Suppressor macrophage treated with lipopolysaccharide for 4 hours (primary cell): ENCODE results near the gene CPSF3.
A peak's percentile ranks its signal among the peaks of the same experiment; 100 is the strongest.
"Not testable (repeated sequence)": the region's sequence is repeated elsewhere in the genome, so short reads cannot be mapped to it uniquely, and the experiment has no call there.

Experiments used
- DNase-seq: peaks from one replicate; pipeline ENCODE4 v3.0.0-alpha.2; 2020

The CPSF3 gene

DNA sequence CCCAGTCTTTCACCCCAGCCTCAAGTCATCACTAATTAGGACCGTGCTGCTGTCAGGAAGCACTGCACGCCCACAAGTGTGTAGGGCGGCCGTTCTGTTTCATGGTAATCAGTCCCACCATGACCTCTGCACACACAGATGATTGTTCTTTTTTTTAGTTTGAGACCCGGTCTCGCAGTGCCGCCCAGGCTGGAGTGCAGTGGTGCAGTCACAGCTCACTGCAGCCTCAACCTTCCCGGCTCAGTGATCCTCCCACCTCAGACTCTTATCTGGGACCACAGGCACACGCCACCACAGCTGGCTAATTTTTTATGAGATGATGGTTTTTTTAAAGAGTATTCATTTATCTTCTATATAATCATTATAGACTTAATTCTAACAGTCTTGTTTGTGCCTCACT is 49.1 kb downstream of the CPSF3 start:
- DNase-seq, result no peak

DNA sequence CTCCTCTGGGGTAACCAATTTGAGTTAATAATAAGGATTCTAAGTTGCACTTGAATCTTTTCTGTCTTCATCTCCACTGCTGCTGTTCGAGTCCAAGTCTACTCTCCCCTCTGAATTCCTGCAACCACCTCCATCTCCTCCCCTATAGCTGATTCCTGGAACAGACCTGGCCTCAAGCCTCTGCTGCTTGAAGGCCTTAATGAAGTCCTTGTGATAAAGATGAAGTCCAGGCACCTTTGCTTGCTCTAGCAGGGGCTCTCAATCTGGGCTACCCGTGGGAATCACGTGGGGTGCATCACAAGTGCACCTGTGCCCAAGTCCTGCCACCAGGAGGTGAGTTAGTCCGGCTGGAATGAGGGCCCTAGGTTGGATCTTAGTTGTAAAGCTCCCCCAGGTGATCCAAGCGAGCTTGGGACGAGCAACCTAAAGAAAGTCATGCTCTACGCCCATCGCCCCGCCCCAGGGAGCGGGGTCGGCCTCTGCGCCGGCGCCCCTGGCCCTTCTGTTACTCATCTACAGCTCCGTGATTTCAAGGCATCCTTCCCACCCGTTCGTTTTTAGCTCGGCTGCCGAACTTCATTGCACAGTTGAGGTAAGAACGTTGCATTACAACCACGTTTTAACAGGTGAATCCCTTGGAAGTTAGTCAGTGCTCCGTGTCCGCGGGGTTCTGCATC is 50.0 kb downstream of the CPSF3 start:
- DNase-seq, result no peak

DNA sequence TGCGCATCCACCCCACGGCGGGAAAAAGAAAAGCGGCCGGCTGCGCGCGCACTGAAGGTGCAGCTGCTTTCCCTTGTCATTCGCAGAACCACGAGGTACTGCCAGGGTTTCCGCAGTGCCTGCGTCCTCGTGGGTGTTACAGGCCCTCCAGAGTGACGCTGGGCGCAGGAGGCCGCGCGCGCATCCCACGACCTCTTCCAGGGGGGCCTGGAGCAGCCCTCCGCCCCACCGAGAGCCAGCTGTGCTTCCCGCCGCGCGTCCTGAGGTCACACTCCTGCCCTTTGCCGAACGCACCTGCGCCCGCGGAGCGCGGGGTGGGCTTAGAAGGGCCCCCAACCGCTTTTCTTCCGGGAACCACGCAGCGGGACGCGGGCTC is 50.5 kb downstream of the CPSF3 start:
- peak; percentile 23 for DNase-seq

DNA sequence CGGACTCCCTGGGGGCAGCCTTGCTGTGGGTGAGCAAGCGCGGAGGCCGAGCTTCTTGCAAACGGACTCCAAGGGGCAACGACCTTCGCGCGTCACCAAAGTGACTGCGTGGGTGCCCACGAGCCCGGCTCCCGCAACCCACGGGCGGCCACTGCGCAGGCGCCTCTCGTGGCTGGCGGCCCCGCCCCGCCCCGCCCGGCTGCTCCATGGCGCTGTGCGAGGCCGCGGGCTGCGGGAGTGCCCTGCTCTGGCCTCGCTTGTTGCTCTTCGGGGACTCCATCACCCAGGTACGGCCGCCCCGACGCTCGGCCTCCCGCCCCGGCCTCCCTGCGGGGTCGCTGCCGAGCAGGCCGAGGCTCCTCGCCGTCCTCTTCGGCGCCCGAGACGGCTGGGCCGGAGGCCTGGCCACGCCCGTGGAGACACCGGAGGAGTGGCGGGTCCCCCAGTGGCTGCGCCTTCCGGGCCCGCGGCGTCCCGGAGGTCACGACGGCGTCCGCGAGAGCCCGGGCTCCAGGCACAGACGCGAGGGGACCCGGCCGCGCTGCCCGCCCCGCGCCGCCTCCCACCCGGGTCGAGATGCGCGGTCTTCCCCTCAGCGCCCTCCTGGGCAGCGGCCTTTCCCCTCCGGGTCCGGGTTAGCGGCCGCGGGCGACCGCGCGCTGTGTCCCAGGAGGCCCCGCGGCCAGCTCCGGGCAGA is 51.1 kb downstream of the CPSF3 start, which contains the start of gene IAH1:
Gene IAH1, plus strand, starts transcription at position 191 of the 697 bp plus-strand sequence. Its CDS starts 16 bp downstream, at position 207.
- peak; percentile 80 for DNase-seq

DNA sequence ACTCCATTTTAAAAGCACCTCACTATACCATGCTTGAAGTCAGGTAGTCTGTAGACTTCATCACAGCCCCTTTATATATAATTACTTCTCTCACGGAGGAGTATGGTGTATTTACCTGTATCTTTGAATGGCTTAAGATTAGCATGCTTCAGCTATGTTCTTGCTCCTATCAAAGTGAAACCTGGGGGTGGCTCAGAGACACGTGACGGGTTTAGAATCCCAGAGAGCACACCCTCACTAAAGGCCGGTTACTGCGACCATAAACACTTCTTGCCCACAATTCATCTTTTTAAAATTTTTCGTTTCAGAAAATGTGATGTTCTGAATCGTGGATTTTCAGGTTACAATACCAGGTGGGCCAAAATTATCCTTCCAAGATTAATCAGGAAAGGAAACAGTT is 54.5 kb downstream of the CPSF3 start:
- no peak for DNase-seq

DNA sequence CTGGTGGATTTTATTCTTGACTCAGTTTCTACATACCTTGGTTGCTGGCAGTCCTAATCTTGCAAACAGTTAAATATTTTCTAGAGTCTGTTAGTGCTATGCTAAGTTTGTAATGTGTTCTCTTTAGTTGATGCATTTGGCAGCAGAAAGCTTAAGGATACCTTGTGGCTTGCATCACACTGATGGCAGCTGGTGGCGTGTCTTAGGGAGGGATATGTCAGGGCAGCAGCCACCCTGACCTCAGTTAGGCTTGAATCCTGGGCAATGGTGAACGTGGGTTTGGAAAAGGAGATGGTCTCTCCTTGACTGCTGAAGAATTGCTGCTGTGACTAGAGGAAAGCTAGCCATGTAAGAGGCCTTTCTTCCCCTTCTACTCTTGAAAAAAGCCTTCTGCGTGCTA is 55.1 kb downstream of the CPSF3 start:
- no peak for DNase-seq

DNA sequence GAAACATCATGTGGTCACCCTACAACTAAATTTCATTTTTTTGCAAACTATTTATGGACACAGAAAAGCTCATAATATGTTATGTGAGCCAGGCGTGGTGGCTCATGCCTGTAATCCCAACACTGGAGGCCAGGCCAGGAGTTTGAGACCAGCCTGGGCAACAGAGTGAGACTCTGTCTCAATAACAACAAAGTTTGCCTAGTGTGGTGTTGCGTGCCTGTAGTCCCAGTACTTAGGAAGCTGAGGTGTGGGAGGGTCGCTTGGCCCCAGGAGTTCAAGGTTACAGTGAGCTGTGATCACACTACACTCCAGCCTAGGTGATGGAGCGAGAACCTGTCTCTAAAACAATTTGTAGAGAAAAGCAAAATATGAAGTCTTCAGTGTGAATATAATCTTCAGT is 56.7 kb downstream of the CPSF3 start:
- no peak for DNase-seq

DNA sequence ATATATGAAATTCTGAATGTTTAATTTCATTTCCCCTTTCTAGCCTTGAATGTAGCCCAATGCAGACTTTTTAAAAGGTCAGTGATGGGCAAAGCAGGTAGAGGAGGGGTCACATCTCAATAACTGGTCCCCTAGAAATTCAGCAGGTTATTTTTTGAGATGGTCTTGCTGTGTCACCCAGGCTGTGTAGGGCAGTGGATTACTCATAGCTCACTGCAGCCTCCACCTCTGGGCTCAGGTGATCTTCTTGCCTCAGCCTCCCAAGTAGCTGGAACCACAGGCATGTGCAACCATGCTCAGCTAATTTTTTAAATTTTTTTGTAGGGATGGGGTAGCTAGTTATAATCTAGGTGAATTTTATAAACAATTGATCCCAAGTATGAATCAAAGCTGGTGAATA is 59.7 kb downstream of the CPSF3 start:
- DNase-seq, result no peak

DNA sequence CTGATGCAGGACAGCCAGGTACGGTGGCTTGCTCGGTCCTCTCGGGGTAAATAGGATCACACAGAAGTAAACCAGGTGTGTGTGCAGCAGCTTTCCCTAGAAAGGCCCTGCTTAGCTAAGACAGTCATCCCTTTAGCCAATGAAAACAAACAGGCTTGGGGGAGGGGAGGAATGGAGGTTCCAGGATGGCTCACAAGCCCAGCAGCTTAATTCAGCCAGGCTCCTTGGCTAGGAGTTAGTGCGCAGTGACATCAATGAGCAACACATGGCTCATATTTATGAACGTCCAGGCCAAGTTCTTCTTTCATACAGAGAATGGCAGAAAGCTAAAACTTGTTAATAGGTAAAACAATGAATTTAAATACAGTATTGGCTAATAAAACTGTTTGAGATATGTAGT is 61.1 kb downstream of the CPSF3 start:
- no peak for DNase-seq

DNA sequence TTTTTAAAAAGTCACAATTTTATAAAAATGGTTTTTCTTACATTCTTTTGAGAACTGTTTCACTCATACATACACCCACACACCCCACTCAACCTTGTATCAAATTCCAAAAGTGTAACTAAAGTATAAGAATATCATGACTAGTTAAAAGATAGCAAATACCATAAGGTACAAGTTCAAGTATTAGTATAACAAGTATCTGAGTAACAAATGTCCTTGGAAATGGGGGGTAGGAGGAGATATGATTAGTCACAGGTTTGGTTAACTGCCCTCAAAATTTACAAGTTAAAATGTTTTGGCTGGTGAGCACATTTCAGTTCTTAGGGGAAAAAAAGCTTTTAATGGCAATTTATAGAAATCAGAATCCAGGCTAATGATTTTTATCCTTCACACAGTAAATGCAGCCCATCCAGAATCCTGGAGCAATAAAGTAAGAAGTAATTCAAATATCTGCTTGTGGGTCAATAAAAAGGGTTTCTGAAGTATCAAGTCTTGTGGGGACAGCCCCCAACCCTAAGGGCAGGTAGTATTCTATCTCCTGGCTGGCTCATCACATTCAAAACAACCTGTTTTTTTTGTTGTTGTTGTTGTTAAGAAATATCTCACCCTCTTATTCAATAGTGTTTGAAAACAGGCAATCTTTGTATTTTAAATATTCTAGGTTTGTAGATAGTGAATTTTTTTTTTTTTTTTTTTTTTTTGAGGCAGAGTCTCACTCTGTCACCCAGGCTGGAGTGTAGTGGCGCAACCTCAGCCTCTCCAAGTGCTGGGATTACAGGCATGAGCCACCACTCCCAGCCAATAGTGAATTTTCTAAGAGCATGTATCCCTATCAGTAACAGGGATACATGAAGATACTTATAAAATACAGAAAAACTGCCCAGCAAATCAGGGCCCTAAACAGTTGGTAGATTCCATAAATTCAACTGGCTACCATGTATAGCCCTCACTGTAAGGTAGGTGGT is 65.4 kb downstream of the CPSF3 start:
- no peak for DNase-seq

DNA sequence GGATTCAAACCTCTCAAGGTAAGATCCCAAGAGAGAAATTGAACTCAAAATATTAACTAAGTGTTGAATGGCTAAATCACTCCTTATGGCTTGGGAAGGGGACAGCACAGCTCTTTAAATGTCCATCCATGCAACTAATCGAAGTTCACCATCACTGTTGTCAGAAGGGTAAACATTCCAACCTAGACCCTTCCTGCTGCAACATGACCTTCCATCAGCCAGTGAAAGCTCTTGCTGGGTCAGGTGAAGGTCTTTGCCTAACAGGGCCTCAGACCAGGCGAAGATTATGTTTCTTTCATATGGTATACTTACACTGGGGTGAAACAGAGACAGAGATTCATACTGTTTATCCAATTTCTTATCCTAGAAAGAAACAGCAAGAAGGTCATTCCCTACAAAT is 67.3 kb downstream of the CPSF3 start:
- no peak for DNase-seq

DNA sequence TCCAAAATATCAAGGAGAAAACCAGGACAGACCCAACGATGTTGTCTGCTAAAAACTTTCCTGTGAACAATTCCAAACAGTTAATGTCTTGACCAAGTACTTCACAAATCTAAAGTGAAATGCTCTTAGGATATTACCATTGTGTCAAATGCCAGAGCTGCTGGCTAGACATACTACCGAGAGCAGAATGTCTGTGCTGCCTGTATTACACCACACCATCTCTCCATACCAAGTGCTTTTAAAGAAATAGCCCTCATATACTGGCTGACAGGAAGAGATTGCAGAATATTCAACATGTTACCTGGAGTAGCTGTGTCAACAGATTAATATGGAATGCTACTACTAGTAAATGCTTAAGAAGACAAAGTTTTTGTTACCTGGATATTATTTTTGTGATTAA is 69.5 kb downstream of the CPSF3 start:
- no peak for DNase-seq

DNA sequence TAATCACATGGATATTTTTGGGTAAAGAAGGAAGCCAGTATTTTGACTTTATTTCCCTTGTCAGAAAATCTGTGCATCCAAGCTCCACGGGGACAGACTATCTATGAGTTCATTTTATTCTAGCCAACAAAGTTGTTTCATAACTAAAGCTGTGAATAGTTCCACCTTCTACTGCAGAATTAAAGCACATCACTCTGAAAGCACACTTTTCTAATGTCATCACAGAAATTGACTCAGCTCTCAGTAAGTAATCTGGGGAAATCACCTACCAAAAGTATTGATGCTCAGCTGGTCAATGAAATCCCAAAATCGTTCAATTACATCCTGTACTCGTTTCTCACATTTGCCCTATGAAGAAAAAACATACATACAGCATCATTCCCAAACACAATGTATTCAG is 70.0 kb downstream of the CPSF3 start:
- no peak for DNase-seq

DNA sequence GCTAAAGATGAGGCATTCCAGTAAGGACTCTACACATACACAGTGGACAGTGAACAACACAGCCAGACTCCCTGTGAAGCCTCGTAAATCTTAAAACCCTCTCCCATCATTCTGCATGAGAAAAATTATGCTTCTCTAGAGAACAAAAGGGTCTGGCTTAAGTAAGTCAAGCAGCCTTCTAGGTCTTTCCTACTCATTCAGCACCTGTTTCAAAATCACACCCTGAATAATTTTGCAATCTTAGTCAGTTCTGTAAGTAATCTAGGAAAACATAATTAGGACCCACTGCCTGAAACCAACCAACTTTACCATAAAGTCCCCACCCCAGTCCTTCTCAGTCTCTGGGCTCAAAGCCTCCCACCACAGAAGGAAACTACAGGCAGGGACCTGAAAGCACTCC is 70.6 kb downstream of the CPSF3 start:
- DNase-seq, result no peak

DNA sequence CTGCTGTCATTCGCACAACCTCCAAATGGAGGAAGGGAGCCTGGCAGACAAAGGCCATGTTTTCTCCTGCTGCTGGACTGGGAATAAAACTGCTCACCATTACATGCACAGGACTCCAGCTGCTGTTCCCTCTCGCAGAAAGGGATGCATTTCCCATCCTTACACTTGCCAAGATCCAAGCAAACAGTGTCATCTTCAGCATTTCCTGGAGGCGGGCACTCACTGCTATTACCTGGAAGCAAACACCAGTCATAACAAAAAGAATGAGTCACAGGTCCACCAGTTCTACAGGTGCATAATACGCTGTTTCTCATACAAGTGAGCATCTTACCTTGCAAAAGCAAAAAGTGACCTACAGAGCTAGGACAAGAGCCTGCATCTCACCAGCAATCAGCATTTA is 73.6 kb downstream of the CPSF3 start:
- DNase-seq, result no peak

DNA sequence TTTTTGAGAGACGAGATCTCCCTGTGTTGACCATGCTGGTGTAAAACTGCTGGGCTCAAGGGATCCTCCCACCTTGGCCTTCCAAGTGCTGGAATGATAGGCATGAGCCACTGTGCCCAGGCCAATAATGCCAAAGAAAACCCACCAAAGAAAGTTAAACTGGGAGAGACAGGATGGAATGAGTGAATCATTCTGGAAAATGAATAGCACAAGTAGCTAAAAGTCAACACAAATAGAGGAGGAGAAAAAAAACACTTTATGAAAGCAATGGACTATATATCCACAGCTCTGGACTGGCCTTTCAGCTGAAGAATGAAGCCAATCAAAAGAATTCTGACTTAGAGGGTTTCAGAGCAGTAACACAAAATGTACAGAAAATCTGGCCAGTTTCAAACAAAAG is 74.8 kb downstream of the CPSF3 start:
- no peak for DNase-seq

DNA sequence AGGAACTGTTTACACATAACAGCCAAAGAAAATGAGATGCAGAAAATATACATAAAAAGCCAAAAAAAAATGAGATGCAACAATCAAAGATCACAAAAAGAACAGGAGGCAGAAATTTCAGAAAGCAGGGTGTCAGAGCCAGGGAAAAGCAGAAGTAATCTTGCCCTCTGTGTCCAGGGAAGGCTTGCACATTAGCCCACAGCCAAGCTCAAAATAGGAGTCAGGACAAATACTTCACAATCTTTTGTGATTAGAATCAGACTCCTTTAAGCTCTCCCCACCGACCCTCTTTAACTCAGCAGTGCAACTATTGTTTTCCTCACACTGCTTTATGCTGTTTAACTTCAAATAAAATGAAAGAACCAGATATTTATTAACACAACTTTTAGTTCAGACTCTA is 85.5 kb downstream of the CPSF3 start:
- peak; percentile 10 for DNase-seq

DNA sequence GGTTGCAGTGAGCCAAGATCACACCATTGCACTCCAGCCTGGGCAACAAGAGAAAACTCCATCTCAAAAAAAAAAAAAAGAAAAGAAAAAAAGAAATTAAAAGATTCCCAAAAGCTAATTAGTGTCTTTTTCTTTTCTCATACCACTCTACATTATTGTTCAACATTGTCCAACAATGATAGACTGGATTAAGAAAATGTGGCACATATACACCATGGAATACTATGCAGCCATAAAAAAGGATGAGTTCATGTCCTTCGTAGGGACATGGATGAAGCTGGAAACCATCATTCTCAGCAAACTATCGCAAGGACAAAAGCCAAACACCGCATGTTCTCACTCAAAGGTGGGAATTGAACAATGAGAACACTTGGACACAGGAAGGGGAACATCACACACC is 90.5 kb downstream of the CPSF3 start:
- DNase-seq, result not testable (repeated sequence)

DNA sequence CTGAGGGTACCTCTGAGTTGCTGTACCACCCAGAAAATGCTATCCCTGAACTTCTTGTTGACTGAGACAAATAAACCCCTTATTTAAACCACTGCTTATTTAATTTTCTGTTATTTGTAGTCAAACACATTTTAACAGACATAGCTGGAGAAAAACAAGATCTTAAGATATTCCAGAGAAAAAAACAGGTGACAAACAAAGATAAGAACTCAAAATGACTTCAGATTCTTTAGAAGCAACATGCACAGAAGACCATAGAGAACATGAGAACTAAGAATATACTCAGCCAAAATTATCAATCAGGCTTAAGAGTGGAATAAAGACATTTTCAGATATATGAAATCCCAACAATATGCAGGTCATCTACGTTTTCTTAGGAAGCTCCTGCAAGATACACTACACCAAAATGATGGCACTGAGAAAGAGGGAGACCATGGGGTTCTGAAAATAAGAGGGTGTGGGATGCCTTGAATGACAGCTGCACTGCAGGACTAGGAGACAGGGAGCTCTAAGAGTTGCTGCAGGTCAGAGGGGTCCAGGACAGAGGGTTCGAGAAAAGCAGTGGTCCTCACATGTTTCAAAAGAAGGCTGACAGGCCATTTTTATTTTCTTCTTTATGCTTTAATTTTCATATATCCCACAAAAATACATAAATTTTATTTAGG is 93.8 kb downstream of the CPSF3 start:
- DNase-seq, result no peak

DNA sequence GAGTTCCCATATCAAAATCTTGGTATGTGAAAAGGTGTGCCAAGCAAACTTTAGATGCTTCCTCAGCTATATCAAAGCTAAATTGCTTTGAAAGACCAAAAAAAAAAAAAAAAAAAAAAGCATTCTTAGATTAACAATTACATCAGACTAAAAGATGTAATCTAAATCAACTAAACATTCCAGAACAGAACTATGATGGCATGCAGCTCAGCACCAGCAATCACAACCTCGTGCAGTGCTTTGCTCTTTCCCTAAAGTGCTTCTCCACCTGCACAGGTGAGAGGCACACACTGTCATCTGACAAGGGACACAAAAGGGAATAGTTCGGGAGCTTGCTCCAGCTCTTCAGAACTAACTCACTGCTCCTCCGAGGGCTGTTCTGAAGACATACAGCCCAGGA is 94.7 kb downstream of the CPSF3 start:
- no peak for DNase-seq

DNA sequence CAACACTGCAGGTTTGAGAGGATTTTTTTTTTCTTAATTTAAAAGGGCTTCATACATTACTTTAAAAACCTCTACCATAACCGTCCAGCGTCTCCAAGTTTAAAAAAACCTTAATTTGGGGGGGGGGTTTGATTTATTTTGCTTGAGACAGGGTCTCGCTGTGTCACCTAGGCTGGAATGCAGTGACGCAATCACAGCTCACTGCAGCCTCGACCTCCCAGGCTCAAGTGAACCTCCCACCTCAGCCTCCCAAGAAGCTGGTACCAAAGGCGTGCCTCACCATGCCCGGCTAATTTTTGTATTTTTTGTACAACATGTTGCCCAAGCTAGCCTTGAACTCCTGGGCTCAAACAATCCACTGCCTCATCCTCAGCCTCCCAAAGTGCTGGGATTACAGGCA is 95.3 kb downstream of the CPSF3 start:
- no peak for DNase-seq

DNA sequence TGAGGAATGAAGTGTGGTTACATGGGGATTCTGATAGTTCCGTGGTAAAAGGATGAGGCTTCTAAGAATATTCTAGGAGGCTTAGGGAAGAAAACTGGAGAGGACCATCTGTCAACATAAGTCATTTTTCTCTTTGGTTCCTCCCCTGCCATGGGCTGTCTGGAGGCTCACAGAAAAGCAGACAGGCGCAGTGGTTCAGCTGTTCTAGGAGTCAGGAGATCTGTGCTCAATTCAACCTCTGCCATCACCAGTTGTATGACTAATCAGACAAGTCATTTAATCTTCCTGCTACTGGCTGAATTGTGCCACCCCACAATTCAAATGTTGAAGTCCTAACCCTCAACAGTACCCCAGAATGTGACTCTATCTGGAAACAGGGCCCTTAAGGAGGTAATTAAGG is 95.8 kb downstream of the CPSF3 start:
- peak; percentile 23 for DNase-seq
